Vagina (tissue), 2 donors: Measurements from ENCODE around the gene RAB11FIP4. TPM values are rescaled to one million over a fixed set of nuclear protein-coding genes. Genes with fewer than 3 reads are reported as not detected.

Source experiments
- DNase-seq, 2 donors: peaks; one replicate each; pipeline ENCODE4 v3.0.0-alpha.2; 2017; ENCODE audit errors: extremely low spot score in 2 of 2
- H3K27ac ChIP-seq: fragments of 200-600 bp; sonication (generic); one replicate; pipeline ENCODE4 v1.5.1; 2019
- H3K27me3 ChIP-seq: fragments of 200-600 bp; sonication (generic); one replicate; pipeline ENCODE4 v1.5.1; 2019
- H3K36me3 ChIP-seq, 2 donors: fragments of 200-600 bp; sonication (generic); one replicate each; pipeline ENCODE4 v1.5.1; 2017 to 2019
- H3K4me1 ChIP-seq: fragments of 200-600 bp; sonication (generic); one replicate; pipeline ENCODE4 v1.5.1; 2019
- H3K4me3 ChIP-seq, 2 donors: fragments of 200-600 bp; sonication (generic); 1 replicate in 1 of 2; 2 replicates in 1 of 2; pipeline ENCODE4 v1.5.1; 2016 to 2019
- H3K9me3 ChIP-seq: fragments of 200-600 bp; sonication (generic); one replicate; pipeline ENCODE4 v1.5.1; 2019
- POLR2A ChIP-seq, 2 donors: fragments of 450-650 bp; IDR thresholded peaks; one replicate each; pipeline ENCODE4 v1.6.1; 2017; ENCODE audit warnings: antibody characterized with exemption in 2 of 2, mild to moderate bottlenecking in 2 of 2, moderate library complexity in 2 of 2
- POLR2AphosphoS5 ChIP-seq, 2 donors: sonication (generic); formaldehyde crosslinking; IDR thresholded peaks; one replicate each; pipeline ENCODE4 v1.9.0; 2017; ENCODE audit warnings: antibody characterized with exemption in 2 of 2, mild to moderate bottlenecking in 2 of 2, low read depth in 1 of 2; ENCODE audit not compliant: insufficient read depth in 1 of 2
- intact Hi-C: fragments of 100-400 bp; cut with DNase I; formaldehyde crosslinking; loops from one replicate; pipeline ENCODE4 v1.15.1; 2023
- total RNA-seq: library from RNA; depleted of rRNA; stranded (reverse); fragments of >200 nt; gene quantifications from one replicate; pipeline ENCODE4 v1.2.3, GENCODE V29; 2016
- TF ChIP-seq, protein P1 (sequence below), 3 experiments: fragments of 450-650 bp in 2 of 3; fragments of 200-600 bp in 1 of 3; sonication (generic) in 1 of 3; IDR thresholded peaks; one replicate each; pipeline ENCODE4 v1.5.1; 2017 to 2019; ENCODE audit warnings: antibody characterized with exemption in 3 of 3, mild to moderate bottlenecking in 2 of 3, moderate library complexity in 2 of 3

Gene RAB11FIP4
- total RNA-seq, 1 donor from 2014 or later, result 11.0 TPM

DNA sequence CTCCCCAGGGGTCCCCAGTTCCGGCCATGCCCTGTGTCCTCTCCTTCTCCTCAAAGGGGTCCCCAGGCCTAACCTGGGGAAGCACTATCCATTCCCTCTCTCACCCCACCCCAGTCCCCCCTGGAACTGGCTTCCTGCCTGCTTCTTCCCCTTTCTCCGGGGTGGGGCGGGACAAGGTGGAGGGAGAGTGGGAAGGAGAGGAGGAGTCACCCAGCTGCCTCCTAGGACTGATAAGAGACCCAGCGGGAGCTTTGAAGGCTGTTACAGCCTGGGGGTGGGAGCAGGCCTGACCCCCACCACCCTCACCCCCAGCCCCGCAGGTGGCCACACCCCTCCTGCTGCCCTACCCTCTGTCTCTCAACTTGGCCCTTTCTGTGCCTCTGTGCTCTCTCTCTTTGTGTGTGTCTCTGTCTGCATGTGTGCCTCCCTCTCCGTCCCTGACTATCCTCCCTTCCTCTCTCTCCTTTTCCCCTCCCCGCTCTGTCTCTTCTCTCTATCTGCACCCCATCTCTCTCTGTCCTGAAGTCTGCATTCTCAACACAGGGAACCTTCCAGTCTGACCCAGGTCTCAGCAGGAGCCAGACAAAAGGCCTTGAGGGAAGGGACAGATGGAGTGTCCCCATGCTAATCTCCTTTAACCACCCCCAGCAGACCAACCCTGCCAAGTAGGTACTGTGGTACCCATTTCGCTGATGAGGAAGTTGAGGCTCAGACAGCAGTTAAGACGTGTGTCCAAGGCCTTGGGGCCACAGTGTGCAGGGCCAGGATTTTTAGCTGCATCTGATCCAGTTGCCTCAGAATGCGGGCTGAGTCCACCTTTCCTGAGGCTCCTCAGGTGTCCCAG, 66.1 kb downstream of the RAB11FIP4 start:
- no peak for DNase-seq
- H3K27ac ChIP-seq, result no peak overlapping the region
- no peaks in the 10 kb centered on the region for H3K9me3 ChIP-seq
- TF ChIP-seq, protein P1, sequence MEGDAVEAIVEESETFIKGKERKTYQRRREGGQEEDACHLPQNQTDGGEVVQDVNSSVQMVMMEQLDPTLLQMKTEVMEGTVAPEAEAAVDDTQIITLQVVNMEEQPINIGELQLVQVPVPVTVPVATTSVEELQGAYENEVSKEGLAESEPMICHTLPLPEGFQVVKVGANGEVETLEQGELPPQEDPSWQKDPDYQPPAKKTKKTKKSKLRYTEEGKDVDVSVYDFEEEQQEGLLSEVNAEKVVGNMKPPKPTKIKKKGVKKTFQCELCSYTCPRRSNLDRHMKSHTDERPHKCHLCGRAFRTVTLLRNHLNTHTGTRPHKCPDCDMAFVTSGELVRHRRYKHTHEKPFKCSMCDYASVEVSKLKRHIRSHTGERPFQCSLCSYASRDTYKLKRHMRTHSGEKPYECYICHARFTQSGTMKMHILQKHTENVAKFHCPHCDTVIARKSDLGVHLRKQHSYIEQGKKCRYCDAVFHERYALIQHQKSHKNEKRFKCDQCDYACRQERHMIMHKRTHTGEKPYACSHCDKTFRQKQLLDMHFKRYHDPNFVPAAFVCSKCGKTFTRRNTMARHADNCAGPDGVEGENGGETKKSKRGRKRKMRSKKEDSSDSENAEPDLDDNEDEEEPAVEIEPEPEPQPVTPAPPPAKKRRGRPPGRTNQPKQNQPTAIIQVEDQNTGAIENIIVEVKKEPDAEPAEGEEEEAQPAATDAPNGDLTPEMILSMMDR (IDR thresholded peaks at IDR 0.05), result no peak
- TF ChIP-seq POLR2AphosphoS5 (IDR thresholded peaks at IDR 0.05; ENCODE audit: insufficient read depth in 1 of 2, low read depth in 1 of 2) (no peak), POLR2A (IDR thresholded peaks at IDR 0.05) (no peak)
- intact Hi-C loops, result no loop called here
- H3K4me3 ChIP-seq, result no peak overlapping the region
- no peaks in the 10 kb centered on the region for H3K27me3 ChIP-seq
- H3K4me1 ChIP-seq, result no peaks in the 10 kb centered on the region
- H3K36me3 ChIP-seq, result no peaks in the 10 kb centered on the region

DNA sequence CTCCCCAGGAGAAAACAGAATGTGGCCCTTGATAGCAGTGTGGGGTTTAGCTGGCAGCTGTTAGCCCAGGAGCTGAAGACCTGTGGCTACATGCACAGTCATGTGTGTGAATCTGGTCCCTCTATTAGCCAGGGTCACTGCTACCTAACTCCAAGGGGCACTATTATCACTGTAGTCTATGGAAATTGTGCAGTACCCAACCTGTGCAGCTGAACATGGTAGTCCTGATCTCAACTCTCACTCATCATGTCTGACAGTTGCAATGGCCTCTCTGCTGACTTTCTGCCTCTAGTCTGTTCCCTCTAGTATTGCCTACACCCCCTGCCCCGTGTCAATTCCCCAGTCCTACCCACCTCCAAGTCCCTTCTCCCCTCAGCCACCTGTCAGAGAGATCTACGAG, 67.4 kb downstream of the RAB11FIP4 start:
- Histone ChIP-seq H3K9me3 (no peaks in the 10 kb centered on the region), H3K36me3 (no peaks in the 10 kb centered on the region), H3K4me3 (no peak overlapping the region), H3K27me3 (no peaks in the 10 kb centered on the region), H3K4me1 (no peaks in the 10 kb centered on the region), H3K27ac (no peak overlapping the region)
- no peak for DNase-seq
- intact Hi-C loops, result no loop called here
- TF ChIP-seq, protein P1 (IDR thresholded peaks at IDR 0.05), result no peak
- no peak for TF ChIP-seq POLR2A (IDR thresholded peaks at IDR 0.05)
- TF ChIP-seq POLR2AphosphoS5 (IDR thresholded peaks at IDR 0.05; ENCODE audit: insufficient read depth in 1 of 2, low read depth in 1 of 2), result no peak

DNA sequence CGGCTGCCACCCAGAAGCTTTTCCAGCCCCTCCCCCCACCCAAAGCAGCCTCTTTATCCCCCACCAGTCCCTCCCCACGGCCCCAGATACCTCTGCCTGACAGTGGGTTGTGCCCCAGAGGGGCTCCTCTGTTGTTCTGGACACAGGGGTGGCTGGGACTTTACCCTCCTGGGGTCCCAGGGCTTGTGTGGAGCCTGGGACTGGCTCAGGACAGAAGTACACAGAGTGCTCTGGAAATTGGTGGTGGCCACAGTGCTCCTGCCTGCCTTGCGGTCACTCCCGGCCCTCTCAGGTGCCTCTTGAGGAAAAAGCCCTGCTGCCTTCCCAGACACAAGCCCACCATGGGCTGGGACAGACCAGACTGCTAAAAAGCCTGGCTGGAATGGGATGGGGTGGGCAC, 68.2 kb downstream of the RAB11FIP4 start:
- Histone ChIP-seq H3K4me3 (no peak overlapping the region), H3K9me3 (no peaks in the 10 kb centered on the region), H3K36me3 (no peaks in the 10 kb centered on the region), H3K4me1 (no peaks in the 10 kb centered on the region), H3K27me3 (no peaks in the 10 kb centered on the region), H3K27ac (no peak overlapping the region)
- TF ChIP-seq POLR2A (IDR thresholded peaks at IDR 0.05) (no peak), POLR2AphosphoS5 (IDR thresholded peaks at IDR 0.05; ENCODE audit: insufficient read depth in 1 of 2, low read depth in 1 of 2) (no peak)
- TF ChIP-seq, protein P1 (IDR thresholded peaks at IDR 0.05), result no peak
- intact Hi-C loops, result no loop called here
- DNase-seq, result no peak

DNA sequence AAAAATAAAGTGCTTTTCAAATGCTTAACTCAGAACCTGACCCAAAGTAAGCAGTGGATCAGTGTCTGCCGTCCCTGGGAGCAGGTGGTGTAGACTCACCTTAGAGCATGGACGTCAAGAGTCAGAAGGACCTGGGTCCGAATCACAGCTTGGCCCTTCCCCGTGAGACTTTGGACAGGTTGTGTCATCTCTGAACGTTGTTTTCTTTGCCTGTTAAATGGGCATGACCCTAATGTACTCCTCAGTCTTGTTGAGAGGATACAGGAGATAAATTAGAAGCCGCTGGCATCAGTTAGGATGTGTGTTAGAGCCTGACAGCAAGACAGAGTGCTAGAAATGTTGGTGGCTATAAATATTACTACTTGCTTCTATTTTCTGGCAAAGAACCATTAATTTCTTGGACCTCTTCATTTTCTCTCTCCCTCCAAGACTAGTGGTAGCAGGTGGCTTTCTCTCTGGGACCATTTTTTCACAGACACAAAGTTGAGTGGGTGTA, 68.8 kb downstream of the RAB11FIP4 start:
- H3K9me3 ChIP-seq, result no peaks in the 10 kb centered on the region
- H3K36me3 ChIP-seq, result no peaks in the 10 kb centered on the region
- DNase-seq, result no peak
- intact Hi-C loops, result no loop called here
- no peak overlapping the region for H3K4me3 ChIP-seq
- no peaks in the 10 kb centered on the region for H3K4me1 ChIP-seq
- H3K27me3 ChIP-seq, result no peaks in the 10 kb centered on the region
- H3K27ac ChIP-seq, result no peak overlapping the region
- TF ChIP-seq POLR2A (IDR thresholded peaks at IDR 0.05) (no peak), POLR2AphosphoS5 (IDR thresholded peaks at IDR 0.05; ENCODE audit: insufficient read depth in 1 of 2, low read depth in 1 of 2) (no peak)
- TF ChIP-seq, protein P1 (IDR thresholded peaks at IDR 0.05), result no peak

DNA sequence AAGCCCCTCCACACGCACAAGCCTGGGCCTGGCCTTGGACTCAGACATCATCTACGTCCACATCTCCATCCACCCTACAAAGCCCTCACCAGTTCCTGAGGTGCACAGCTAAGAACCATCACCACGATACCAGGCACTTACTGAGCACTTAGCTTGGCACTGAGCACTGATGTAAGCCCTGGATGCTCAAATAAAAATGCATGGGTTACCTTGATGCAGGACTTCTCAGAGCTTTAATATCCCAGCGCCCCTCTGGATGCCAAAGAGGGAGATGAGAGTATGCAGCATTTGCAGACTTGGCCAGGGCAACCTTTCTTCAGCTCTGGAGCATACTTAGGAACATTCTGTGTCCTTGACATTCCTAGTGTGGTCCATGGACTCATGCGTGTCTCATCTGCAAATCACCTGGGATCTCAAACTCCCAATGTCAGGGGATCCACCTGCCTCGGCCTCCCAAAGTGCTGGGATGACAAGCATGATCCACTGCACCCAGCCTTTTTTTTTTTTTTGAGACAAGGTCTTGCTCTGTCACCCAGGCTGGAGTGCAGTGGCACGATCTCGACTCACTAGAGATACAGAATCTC, 69.8 kb downstream of the RAB11FIP4 start:
- intact Hi-C loops, result no loop called here
- Histone ChIP-seq H3K4me3 (no peak overlapping the region), H3K27ac (no peak overlapping the region), H3K27me3 (no peaks in the 10 kb centered on the region), H3K9me3 (no peaks in the 10 kb centered on the region), H3K36me3 (no peaks in the 10 kb centered on the region), H3K4me1 (no peaks in the 10 kb centered on the region)
- no peak for DNase-seq
- no peak for TF ChIP-seq POLR2AphosphoS5 (IDR thresholded peaks at IDR 0.05; ENCODE audit: insufficient read depth in 1 of 2, low read depth in 1 of 2)
- TF ChIP-seq, protein P1 (IDR thresholded peaks at IDR 0.05), result no peak
- TF ChIP-seq POLR2A (IDR thresholded peaks at IDR 0.05), result no peak
